Esophagus squamous epithelium (tissue), 4 donors: ENCODE data around the gene JAZF1.

Experiments used
- CTCF ChIP-seq, 6 experiments: fragments of 450-650 bp in 4 of 6; fragments of 200-600 bp in 2 of 6; sonication (generic) in 2 of 6; IDR thresholded peaks; one replicate each; pipeline ENCODE4 v1.5.1; 2016 to 2019; ENCODE audit warnings: antibody characterized with exemption in 6 of 6, mild to moderate bottlenecking in 4 of 6, moderate library complexity in 4 of 6
- POLR2A ChIP-seq, 4 donors: fragments of 450-650 bp; IDR thresholded peaks; one replicate each; pipeline ENCODE4 v1.6.1; 2017; ENCODE audit warnings: antibody characterized with exemption in 4 of 4, mild to moderate bottlenecking in 4 of 4, moderate library complexity in 3 of 4

GRCh38 chr7:28228396-28228795, 47.8 kb upstream of the JAZF1 start:
- no peak for TF ChIP-seq CTCF (IDR thresholded peaks at IDR 0.05)
- TF ChIP-seq POLR2A (IDR thresholded peaks at IDR 0.05): no peak
